HUDEP-2 (cell line): ENCODE measurements around the gene POLR1D.
A peak's percentile ranks its signal among the peaks of the same experiment; 100 is the strongest.

Experiments
- DNase-seq, 76 experiments: peaks; one replicate each; lab custom pipeline; 2025; ENCODE audit not compliant: unreplicated experiment in 76 of 76; lab: John Stamatoyannopoulos, UW

The POLR1D gene

GRCh38 chr13:27637289-27637626, 15.6 kb downstream of the POLR1D start:
- DNase-seq: no peak

GRCh38 chr13:27638001-27638400, 16.3 kb downstream of the POLR1D start:
- DNase-seq: peak in 1 of 76 experiments; percentile 23

DNA sequence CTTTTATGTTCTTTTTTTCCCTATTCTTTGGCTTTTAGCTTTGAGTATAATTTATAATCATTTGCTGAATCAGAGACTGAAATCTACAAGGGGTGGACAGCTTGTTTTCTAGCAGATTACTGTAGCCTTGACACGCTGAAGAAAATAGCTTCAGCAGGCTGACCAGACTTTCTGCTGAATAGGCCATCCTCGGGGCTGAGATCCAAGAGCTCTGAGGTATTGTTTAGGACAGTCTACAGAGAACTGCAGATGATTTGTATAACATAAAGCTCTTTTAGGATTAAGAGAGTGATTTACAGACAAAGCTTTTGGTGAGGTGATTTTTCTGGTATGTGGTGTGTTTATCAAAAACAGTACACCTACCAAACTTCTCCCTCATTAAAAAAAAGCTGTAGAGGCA, 16.8 kb downstream of the POLR1D start:
- DNase-seq: no peak

GRCh38 chr13:27639186-27639585, 17.5 kb downstream of the POLR1D start:
- DNase-seq: no peak

DNA sequence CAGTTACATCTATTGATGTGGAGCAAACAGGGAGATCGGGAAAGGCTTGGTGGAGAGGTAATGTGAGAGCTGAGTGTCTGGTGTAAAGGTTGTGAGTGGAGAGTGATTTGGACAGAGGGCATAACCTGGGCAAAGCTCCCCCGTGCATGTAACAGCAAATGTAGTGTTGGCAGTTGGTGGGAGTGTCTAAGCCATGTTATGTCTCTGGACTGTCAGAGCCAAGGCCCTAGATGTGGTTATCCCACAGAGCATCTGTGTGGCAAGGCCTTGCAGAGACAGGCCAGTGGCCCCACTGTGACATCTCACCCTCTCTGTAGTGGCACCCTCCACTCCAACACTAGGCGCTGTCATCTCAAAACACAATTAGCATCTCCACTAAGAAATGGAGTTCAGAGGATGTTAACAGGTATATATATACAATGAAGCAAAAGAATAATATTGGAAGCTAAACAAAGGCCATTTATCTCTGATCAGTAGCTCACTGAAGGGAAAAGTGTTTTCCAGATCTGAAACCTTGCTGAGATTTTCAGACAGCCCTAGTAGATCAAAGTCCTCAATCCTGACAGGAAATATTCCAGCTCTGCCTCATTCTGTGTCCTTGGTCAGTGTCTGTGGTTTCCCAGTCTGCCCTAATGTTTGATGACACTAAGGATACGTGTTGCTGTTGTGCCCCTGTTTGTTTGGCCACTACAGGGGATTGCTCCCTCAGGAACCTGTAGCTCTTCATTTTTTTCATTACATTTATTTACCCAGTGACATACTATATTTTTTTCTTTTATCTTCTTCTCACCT, 20.2 kb downstream of the POLR1D start:
- DNase-seq: peak in 24 of 76 experiments; percentile 2 to 42 (median 13)

GRCh38 chr13:27643334-27644132, 21.8 kb downstream of the POLR1D start:
- peak in 3 of 76 experiments; percentile 9 to 17 (median 14) for DNase-seq

GRCh38 chr13:27644302-27644701, 22.6 kb downstream of the POLR1D start:
- DNase-seq: peak in 9 of 76 experiments; percentile 6 to 41 (median 14)

DNA sequence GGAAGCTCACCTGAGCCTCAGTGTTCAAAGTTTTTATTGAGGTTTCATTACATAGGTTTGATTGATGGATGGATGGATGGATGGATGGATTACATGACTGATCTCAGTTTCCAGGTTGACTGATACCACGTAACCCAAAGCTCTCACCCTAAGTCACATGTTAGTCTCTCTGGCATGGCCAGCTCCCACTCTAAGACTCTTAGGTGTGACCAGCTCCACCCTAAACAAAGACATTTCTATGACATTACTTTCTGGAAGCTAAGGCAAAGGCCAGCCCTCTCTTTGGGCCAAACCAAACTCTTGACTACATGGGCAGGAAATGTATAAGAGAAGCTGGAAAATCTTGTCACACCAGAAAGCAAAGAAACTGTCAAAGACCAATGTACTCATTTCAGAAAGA, 28.6 kb downstream of the POLR1D start:
- DNase-seq: no peak

- no peak for DNase-seq
Measured at GRCh38 chr13:27654059-27654458, 32.4 kb downstream of the POLR1D start.

DNA sequence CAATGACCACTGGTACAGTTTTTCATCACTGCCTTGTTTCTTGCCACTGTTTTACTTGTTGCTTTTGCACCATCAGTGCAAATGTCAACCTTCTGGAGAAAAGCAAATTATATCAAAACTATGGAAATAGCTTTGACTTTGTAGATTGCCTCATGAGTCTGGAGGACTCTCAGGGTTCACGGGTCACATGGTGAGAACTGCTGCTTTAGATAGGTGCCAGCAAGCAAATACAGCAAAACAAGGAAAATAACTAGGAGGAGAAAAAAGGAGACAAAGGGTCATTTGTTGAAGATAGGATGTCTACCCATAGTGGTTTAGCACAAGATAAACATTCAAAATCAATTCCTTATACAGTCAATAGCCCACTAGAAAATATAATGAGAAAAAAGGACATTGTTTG, 33.1 kb downstream of the POLR1D start:
- DNase-seq: no peak

DNA sequence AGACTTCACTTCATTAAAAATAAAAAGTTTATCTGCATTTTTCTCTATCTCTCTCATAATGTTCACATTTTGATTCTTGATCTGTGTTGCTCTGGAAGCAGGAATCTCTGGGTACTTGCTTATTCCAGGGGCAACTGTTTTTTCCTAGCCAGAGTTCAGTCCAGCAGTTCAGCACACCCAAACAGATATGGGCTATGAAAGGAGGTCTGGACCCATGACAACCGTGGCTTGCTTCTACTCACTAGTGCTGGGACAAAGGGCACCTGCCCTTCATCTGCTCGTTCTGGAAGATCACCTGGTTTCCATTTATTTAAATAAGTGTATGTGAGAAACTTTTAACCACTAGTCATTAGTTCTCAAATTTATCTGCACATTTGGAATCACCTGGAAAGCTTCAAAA, 36.0 kb downstream of the POLR1D start:
- DNase-seq: no peak

DNA sequence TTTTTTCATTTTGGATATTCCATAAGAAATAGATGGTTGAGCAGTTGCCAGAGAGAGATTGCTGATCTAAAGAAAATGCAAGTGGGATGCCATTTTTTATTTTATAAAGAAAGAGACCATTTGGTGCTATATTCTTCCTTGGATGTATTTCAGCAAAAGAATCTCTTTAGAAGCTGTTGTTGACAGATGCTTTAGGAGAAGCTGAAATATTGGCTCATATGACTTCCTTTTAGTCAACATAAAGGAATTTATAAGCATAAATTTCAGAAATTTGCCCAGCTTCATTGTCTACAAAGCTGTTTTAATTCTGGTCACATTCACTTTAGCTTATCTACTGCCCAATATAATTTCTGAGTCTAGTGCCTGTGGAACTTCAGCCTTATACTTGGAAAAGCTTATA, 36.9 kb downstream of the POLR1D start:
- no peak for DNase-seq

- no peak for DNase-seq
Measured at GRCh38 chr13:27659145-27659865, 37.6 kb downstream of the POLR1D start.

GRCh38 chr13:27660511-27660910, 38.8 kb downstream of the POLR1D start:
- no peak for DNase-seq

GRCh38 chr13:27661017-27661416, 39.3 kb downstream of the POLR1D start:
- DNase-seq: no peak

GRCh38 chr13:27662738-27663470, 41.2 kb downstream of the POLR1D start:
- DNase-seq: no peak

DNA sequence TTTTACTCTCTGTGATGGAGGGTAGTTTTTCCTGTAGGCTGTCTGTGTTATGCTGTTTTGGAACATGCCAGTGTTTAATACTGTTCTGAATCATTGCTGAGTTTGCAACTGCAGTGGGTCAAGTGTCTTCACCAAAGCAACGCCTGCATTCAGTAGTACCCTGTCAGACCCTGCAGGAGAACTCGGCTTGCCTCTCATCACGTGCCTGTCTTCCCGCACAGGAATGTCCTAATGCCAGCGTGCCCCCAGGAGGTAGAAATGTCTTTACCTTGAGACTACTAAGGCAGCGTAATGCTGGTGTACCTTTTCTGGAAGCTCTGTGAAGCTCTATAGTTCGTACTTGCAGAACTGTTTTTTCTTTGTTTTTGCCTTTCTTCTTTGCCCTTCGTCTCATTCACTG, 42.3 kb downstream of the POLR1D start:
- DNase-seq: no peak

- no peak for DNase-seq
Measured at GRCh38 chr13:27665333-27665732, 43.6 kb downstream of the POLR1D start.

- DNase-seq: no peak
Measured at GRCh38 chr13:27665761-27666160, 44.1 kb downstream of the POLR1D start.

DNA sequence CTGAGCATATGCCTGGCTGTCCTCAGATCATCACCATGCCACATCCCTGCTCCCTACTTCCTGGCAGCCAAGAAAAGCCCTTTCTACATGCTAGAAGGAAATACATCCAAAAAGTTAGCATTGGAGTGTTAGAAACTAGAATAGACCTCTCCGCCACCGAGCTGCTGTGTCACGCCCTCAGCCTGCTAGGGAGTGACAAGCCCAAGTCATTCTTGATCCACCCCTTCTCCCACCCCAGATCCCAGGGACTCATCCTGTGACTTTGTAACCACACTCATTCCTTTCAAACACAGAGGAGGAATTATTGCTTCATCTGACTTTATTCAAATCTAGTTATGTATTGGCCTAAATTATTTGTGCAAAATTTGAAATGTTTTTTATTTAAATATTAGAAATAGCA, 45.3 kb downstream of the POLR1D start:
- peak in 10 of 76 experiments; percentile 2 to 23 (median 6) for DNase-seq

- peak in 71 of 76 experiments; percentile 11 to 89 (median 57) for DNase-seq
Measured at GRCh38 chr13:27667946-27668345, 46.3 kb downstream of the POLR1D start.
